Activated CD8-positive, alpha-beta memory T cell treated with anti-CD3 and anti-CD28 coated beads, Interleukin-2, amount 50 U/mL, for 1 hour (primary cell): Measurements from ENCODE around the gene HLA-DOA.
A peak's percentile ranks its signal among the peaks of the same experiment; 100 is the strongest.

Experiments used
- DNase-seq: peaks from one replicate; pipeline ENCODE4 v3.0.0-alpha.2; 2020; ENCODE audit errors: extremely low read depth

Gene HLA-DOA

GRCh38 chr6:33017018-33017417, 7.6 kb upstream of the HLA-DOA start:
- DNase-seq: no peak

GRCh38 chr6:33015798-33016197, 6.4 kb upstream of the HLA-DOA start:
- no peak for DNase-seq

GRCh38 chr6:33014841-33015634, 5.6 kb upstream of the HLA-DOA start:
- DNase-seq: peak; percentile 18

- DNase-seq: no peak
Measured at GRCh38 chr6:33013608-33014007, 4.2 kb upstream of the HLA-DOA start.

- DNase-seq: no peak
Measured at GRCh38 chr6:33010356-33010755, 965 bp upstream of the HLA-DOA start.

- no peak for DNase-seq
Measured at GRCh38 chr6:33007831-33008400, 1.5 kb downstream of the HLA-DOA start.

- no peak for DNase-seq
Measured at GRCh38 chr6:33004940-33005339, 4.5 kb downstream of the HLA-DOA start.

GRCh38 chr6:33001685-33002084, 7.7 kb downstream of the HLA-DOA start:
- no peak for DNase-seq

GRCh38 chr6:33000055-33000454, 9.3 kb downstream of the HLA-DOA start:
- no peak for DNase-seq

GRCh38 chr6:32995448-32995847, 13.9 kb downstream of the HLA-DOA start:
- no peak for DNase-seq

GRCh38 chr6:32993363-32993973, 15.9 kb downstream of the HLA-DOA start:
- DNase-seq: no peak

- DNase-seq: no peak
Measured at GRCh38 chr6:32991972-32992371, 17.4 kb downstream of the HLA-DOA start.

- no peak for DNase-seq
Measured at GRCh38 chr6:32989368-32989767, 20.0 kb downstream of the HLA-DOA start.

GRCh38 chr6:32984622-32985389, 24.6 kb downstream of the HLA-DOA start:
- peak; percentile 77 for DNase-seq

- no peak for DNase-seq
Measured at GRCh38 chr6:32983964-32984621, 25.3 kb downstream of the HLA-DOA start.

GRCh38 chr6:32983493-32983848, 25.9 kb downstream of the HLA-DOA start:
- no peak for DNase-seq

GRCh38 chr6:32982702-32983492, 26.5 kb downstream of the HLA-DOA start:
- no peak for DNase-seq

- DNase-seq: no peak
Measured at GRCh38 chr6:32982084-32982701, 27.2 kb downstream of the HLA-DOA start.

GRCh38 chr6:32980488-32981038, 28.8 kb downstream of the HLA-DOA start:
- DNase-seq: no peak
